HUES6 (cell line): Measurements from ENCODE around the gene MYH15.

Source experiments
- H3K27ac ChIP-seq: 2 replicates; pipeline ENCODE4 v1.7.0; 2013; ENCODE audit warnings: low read depth, mild to moderate bottlenecking, low read length, inconsistent platforms
- H3K27me3 ChIP-seq: 2 replicates; pipeline ENCODE4 v1.6.1; 2013; ENCODE audit warnings: low read length; ENCODE audit not compliant: control insufficient read depth, insufficient read depth
- H3K36me3 ChIP-seq: 2 replicates; pipeline ENCODE4 v1.6.1; 2013; ENCODE audit warnings: low read length; ENCODE audit not compliant: control insufficient read depth, insufficient read depth
- H3K4me1 ChIP-seq: 2 replicates; pipeline ENCODE4 v1.6.1; 2013; ENCODE audit warnings: low read length; ENCODE audit not compliant: control insufficient read depth, insufficient read depth
- H3K4me3 ChIP-seq: 2 replicates; pipeline ENCODE4 v1.5.1; 2013; ENCODE audit warnings: low read depth, low read length
- H3K9ac ChIP-seq: one replicate; pipeline ENCODE4 v1.6.1; 2013; ENCODE audit warnings: mild to moderate bottlenecking, low read length
- H3K9me3 ChIP-seq: 2 replicates; pipeline ENCODE4 v1.6.1; 2013; ENCODE audit warnings: low read depth, low read length; ENCODE audit not compliant: control insufficient read depth, insufficient read depth

Gene MYH15

GRCh38 chr3:108406661-108407206 lies 103.7 kb downstream of the MYH15 start:
- Histone ChIP-seq H3K27me3 (no peaks in the 10 kb centered on the region), H3K36me3 (no peaks in the 10 kb centered on the region), H3K9ac (no peak overlapping the region), H3K9me3 (peaks cover 4% of the 10 kb centered on the region; the same call in 1 of the 2 replicates), H3K4me3 (no peak overlapping the region), H3K27ac (no peak overlapping the region), H3K4me1 (no peaks in the 10 kb centered on the region; the same call in 1 of the 2 replicates)

GRCh38 chr3:108406063-108406660 lies 104.2 kb downstream of the MYH15 start:
- Histone ChIP-seq H3K9ac (no peak overlapping the region), H3K9me3 (peaks cover 4% of the 10 kb centered on the region; the same call in 1 of the 2 replicates), H3K27ac (no peak overlapping the region), H3K4me1 (no peaks in the 10 kb centered on the region; the same call in 1 of the 2 replicates), H3K4me3 (no peak overlapping the region), H3K27me3 (no peaks in the 10 kb centered on the region), H3K36me3 (no peaks in the 10 kb centered on the region)

- Histone ChIP-seq H3K4me1 (no peaks in the 10 kb centered on the region; the same call in 1 of the 2 replicates), H3K4me3 (no peak overlapping the region), H3K9me3 (no peaks in the 10 kb centered on the region)
These were observed 106.0 kb downstream of the MYH15 start for GRCh38 chr3:108404368-108404767.

GRCh38 chr3:108403686-108404345 lies 106.6 kb downstream of the MYH15 start:
- no peaks in the 10 kb centered on the region for H3K9me3 ChIP-seq

More at GRCh38 chr3:108404368-108404767, 106.0 kb downstream of the MYH15 start:
- H3K9ac ChIP-seq = no peak overlapping the region
- no peak overlapping the region for H3K27ac ChIP-seq
- no peaks in the 10 kb centered on the region for H3K36me3 ChIP-seq
- no peaks in the 10 kb centered on the region for H3K27me3 ChIP-seq

GRCh38 chr3:108403198-108403597 lies 107.2 kb downstream of the MYH15 start:
- Histone ChIP-seq H3K27me3 (no peaks in the 10 kb centered on the region), H3K9ac (no peak overlapping the region), H3K4me1 (no peaks in the 10 kb centered on the region; the same call in 1 of the 2 replicates), H3K4me3 (no peak overlapping the region), H3K27ac (no peak overlapping the region), H3K36me3 (no peaks in the 10 kb centered on the region), H3K9me3 (no peaks in the 10 kb centered on the region)

More at GRCh38 chr3:108403686-108404345, 106.6 kb downstream of the MYH15 start:
- no peak overlapping the region for H3K4me3 ChIP-seq
- no peak overlapping the region for H3K27ac ChIP-seq
- H3K27me3 ChIP-seq = no peaks in the 10 kb centered on the region
- H3K4me1 ChIP-seq = no peaks in the 10 kb centered on the region; the same call in 1 of the 2 replicates
- H3K9ac ChIP-seq = no peak overlapping the region
- no peaks in the 10 kb centered on the region for H3K36me3 ChIP-seq

- no peaks in the 10 kb centered on the region; the same call in 1 of the 2 replicates for H3K4me1 ChIP-seq
- no peaks in the 10 kb centered on the region for H3K36me3 ChIP-seq
- H3K27me3 ChIP-seq = no peaks in the 10 kb centered on the region
- H3K27ac ChIP-seq = no peak overlapping the region
- no peaks in the 10 kb centered on the region for H3K9me3 ChIP-seq
- no peak overlapping the region for H3K4me3 ChIP-seq
- H3K9ac ChIP-seq = no peak overlapping the region
These were observed 108.6 kb downstream of the MYH15 start for GRCh38 chr3:108401836-108402235.

GRCh38 chr3:108398510-108398909 lies 111.9 kb downstream of the MYH15 start:
- Histone ChIP-seq H3K9ac (no peak overlapping the region), H3K36me3 (no peaks in the 10 kb centered on the region), H3K4me3 (no peak overlapping the region), H3K4me1 (no peaks in the 10 kb centered on the region), H3K27ac (no peak overlapping the region), H3K27me3 (no peaks in the 10 kb centered on the region), H3K9me3 (no peaks in the 10 kb centered on the region)

GRCh38 chr3:108396336-108396735 lies 114.1 kb downstream of the MYH15 start:
- Histone ChIP-seq H3K9ac (no peak overlapping the region), H3K27ac (no peak overlapping the region), H3K9me3 (no peaks in the 10 kb centered on the region), H3K4me3 (no peak overlapping the region), H3K27me3 (no peaks in the 10 kb centered on the region), H3K4me1 (no peaks in the 10 kb centered on the region), H3K36me3 (no peaks in the 10 kb centered on the region)

- Histone ChIP-seq H3K27me3 (no peaks in the 10 kb centered on the region), H3K9ac (no peak overlapping the region), H3K4me1 (peaks cover 3% of the 10 kb centered on the region; the same call in 1 of the 2 replicates)
These were observed 115.8 kb downstream of the MYH15 start for GRCh38 chr3:108394563-108394962.

GRCh38 chr3:108394016-108394415 lies 116.4 kb downstream of the MYH15 start:
- no peaks in the 10 kb centered on the region for H3K9me3 ChIP-seq
- H3K4me1 ChIP-seq = peaks cover 7% of the 10 kb centered on the region; the same call in 1 of the 2 replicates
- H3K36me3 ChIP-seq = no peaks in the 10 kb centered on the region
- H3K9ac ChIP-seq = no peak overlapping the region
- no peaks in the 10 kb centered on the region for H3K27me3 ChIP-seq
- H3K4me3 ChIP-seq = no peak overlapping the region
- no peak overlapping the region for H3K27ac ChIP-seq

More at GRCh38 chr3:108394563-108394962, 115.8 kb downstream of the MYH15 start:
- no peak overlapping the region for H3K4me3 ChIP-seq
- no peak overlapping the region for H3K27ac ChIP-seq
- H3K9me3 ChIP-seq = no peaks in the 10 kb centered on the region
- H3K36me3 ChIP-seq = no peaks in the 10 kb centered on the region
